Karpas-422 (cell line): ENCODE results near the gene TPRX2. TPM values are rescaled to one million over a fixed set of nuclear protein-coding genes. Genes with fewer than 3 reads are reported as not detected.
A peak's percentile ranks its signal among the peaks of the same experiment; 100 is the strongest.
"Not testable (repeated sequence)": the region's sequence is repeated elsewhere in the genome, so short reads cannot be mapped to it uniquely, and the experiment has no call there.

Source experiments
- DNase-seq: peaks from one replicate; pipeline ENCODE4 v3.0.0-alpha.2; 2015
- H2AFZ ChIP-seq: fragments of 200-600 bp; sonication (generic); 2 replicates; pipeline ENCODE4 v1.6.1; 2014; ENCODE audit warnings: antibody characterized with exemption, low read length, mixed read lengths
- H3K27ac ChIP-seq: fragments of 200-600 bp; sonication (generic); 2 replicates; pipeline ENCODE4 v1.5.1; 2014; ENCODE audit warnings: mild to moderate bottlenecking, low read length, moderate library complexity
- H3K27me3 ChIP-seq: fragments of 200-600 bp; sonication (generic); 2 replicates; pipeline ENCODE4 v1.6.1; 2014; ENCODE audit warnings: low read length, mixed read lengths
- H3K36me3 ChIP-seq: fragments of 200-600 bp; sonication (generic); 2 replicates; pipeline ENCODE4 v1.6.1; 2014; ENCODE audit warnings: low read length, mixed read lengths; ENCODE audit not compliant: insufficient read depth
- H3K4me1 ChIP-seq: fragments of 200-600 bp; sonication (generic); 2 replicates; pipeline ENCODE4 v1.6.1; 2014; ENCODE audit warnings: mild to moderate bottlenecking, low read length, mixed read lengths
- H3K4me2 ChIP-seq: fragments of 200-600 bp; sonication (generic); 2 replicates; pipeline ENCODE4 v1.6.1; 2014; ENCODE audit warnings: low read length, low read depth, mild to moderate bottlenecking; ENCODE audit not compliant: poor library complexity, severe bottlenecking
- H3K4me3 ChIP-seq: fragments of 200-600 bp; sonication (generic); 2 replicates; pipeline ENCODE4 v1.5.1; 2014; ENCODE audit warnings: mild to moderate bottlenecking, antibody characterized with exemption, low read length, mixed read lengths
- H3K79me2 ChIP-seq: fragments of 200-600 bp; sonication (generic); 2 replicates; pipeline ENCODE4 v1.6.1; 2014; ENCODE audit warnings: mild to moderate bottlenecking, low read length, mixed read lengths
- H3K9ac ChIP-seq: fragments of 200-600 bp; sonication (generic); 2 replicates; pipeline ENCODE4 v1.6.0; 2014; ENCODE audit warnings: low read length
- H3K9me2 ChIP-seq: fragments of 200-600 bp; sonication (generic), shearing (Covaris generic); replicated peaks from 2 replicates; pipeline ENCODE4 v1.6.0; 2014; ENCODE audit warnings: mild to moderate bottlenecking, low read length, moderate library complexity; ENCODE audit not compliant: insufficient read depth
- H3K9me3 ChIP-seq: fragments of 300-700, 200-600 bp; sonication (generic); 2 replicates; pipeline ENCODE4 v1.6.1; 2014; ENCODE audit warnings: low read length, mixed read lengths
- H4K20me1 ChIP-seq: fragments of 200-600 bp; sonication (generic); 2 replicates; pipeline ENCODE4 v1.6.1; 2014; ENCODE audit warnings: mild to moderate bottlenecking, antibody characterized with exemption, low read length, low read depth; ENCODE audit not compliant: insufficient read depth
- total RNA-seq: library from RNA; depleted of rRNA; stranded (reverse); fragments of >200 nt; shearing (Covaris generic); gene quantifications from 2 replicates; pipeline ENCODE4 v1.2.3, GENCODE V29; 2014; ENCODE audit warnings: low replicate concordance

The TPRX2 gene
- total RNA-seq, 1 experiment from 2014 or later: not detected

GRCh38 chr19:47879385-47879784 lies 20.4 kb downstream of the TPRX2 start:
- H3K4me3 ChIP-seq, H3K9me2 ChIP-seq, H3K36me3 ChIP-seq, H3K4me2 ChIP-seq, H3K4me1 ChIP-seq, H3K27me3 ChIP-seq, H3K79me2 ChIP-seq, H3K9ac ChIP-seq, H4K20me1 ChIP-seq, H2AFZ ChIP-seq, H3K27ac ChIP-seq, DNase-seq, H3K9me3 ChIP-seq: not testable (repeated sequence)

GRCh38 chr19:47881757-47882156 lies 22.7 kb downstream of the TPRX2 start:
- no peak overlapping the region for H3K4me2 ChIP-seq
- no peaks in the 10 kb centered on the region for H3K9me3 ChIP-seq
- H3K79me2 ChIP-seq: no peaks in the 10 kb centered on the region
- no peak overlapping the region for H3K27ac ChIP-seq
- H2AFZ ChIP-seq: no peak overlapping the region
- H3K36me3 ChIP-seq: no peaks in the 10 kb centered on the region
- H3K9me2 ChIP-seq: no peaks in the 10 kb centered on the region
- H3K9ac ChIP-seq: no peak overlapping the region
- H3K4me1 ChIP-seq: no peaks in the 10 kb centered on the region
- H3K27me3 ChIP-seq: no peaks in the 10 kb centered on the region
- no peaks in the 10 kb centered on the region for H4K20me1 ChIP-seq
- H3K4me3 ChIP-seq: no peak overlapping the region
- DNase-seq: no peak

GRCh38 chr19:47882890-47883289 lies 23.9 kb downstream of the TPRX2 start:
- Histone ChIP-seq H3K36me3 (no peaks in the 10 kb centered on the region), H3K9ac (no peak overlapping the region), H3K4me1 (no peaks in the 10 kb centered on the region), H3K27ac (no peak overlapping the region), H3K4me2 (no peak overlapping the region), H2AFZ (no peak overlapping the region), H3K79me2 (no peaks in the 10 kb centered on the region), H3K9me2 (no peaks in the 10 kb centered on the region), H3K4me3 (no peak overlapping the region), H3K27me3 (no peaks in the 10 kb centered on the region), H3K9me3 (no peaks in the 10 kb centered on the region), H4K20me1 (no peaks in the 10 kb centered on the region)
- DNase-seq: no peak

GRCh38 chr19:47885067-47885463 lies 26.0 kb downstream of the TPRX2 start:
- H3K27ac ChIP-seq: no peak overlapping the region
- H3K9ac ChIP-seq: no peak overlapping the region

GRCh38 chr19:47886010-47886559 lies 27.1 kb downstream of the TPRX2 start, which contains the start of gene SULT2A1:
Gene SULT2A1 (minus strand): TSS chr19:47886315. CDS start chr19:47886257, 58 bp downstream.
- H3K9me3 ChIP-seq: no peaks in the 10 kb centered on the region
- DNase-seq: no peak
- no peaks in the 10 kb centered on the region for H3K27me3 ChIP-seq
- no peak within 1 kb of the TSS for H3K4me3 ChIP-seq
- no peak within 1 kb of the TSS for H3K9ac ChIP-seq
- no peaks in the 10 kb centered on the region for H3K9me2 ChIP-seq
- no peaks in the 10 kb centered on the region for H4K20me1 ChIP-seq
- no peaks in the 10 kb centered on the region for H3K36me3 ChIP-seq
- H3K79me2 ChIP-seq: no peaks in the 10 kb centered on the region
- H2AFZ ChIP-seq: no peak within 1 kb of the TSS
- no peak within 1 kb of the TSS for H3K4me2 ChIP-seq
- no peaks in the 10 kb centered on the region for H3K4me1 ChIP-seq
- H3K27ac ChIP-seq: no peak within 1 kb of the TSS

More at GRCh38 chr19:47885067-47885463, 26.0 kb downstream of the TPRX2 start:
- Histone ChIP-seq H3K9me2 (no peaks in the 10 kb centered on the region), H3K4me2 (no peak overlapping the region), H4K20me1 (no peaks in the 10 kb centered on the region), H3K4me3 (no peak overlapping the region), H3K27me3 (no peaks in the 10 kb centered on the region), H3K36me3 (no peaks in the 10 kb centered on the region), H3K79me2 (no peaks in the 10 kb centered on the region), H2AFZ (no peak overlapping the region), H3K9me3 (no peaks in the 10 kb centered on the region), H3K4me1 (no peaks in the 10 kb centered on the region)
- no peak for DNase-seq

GRCh38 chr19:47890865-47891621 lies 32.0 kb downstream of the TPRX2 start:
- Histone ChIP-seq H3K9me3 (no peaks in the 10 kb centered on the region), H3K9ac (no peak overlapping the region), H2AFZ (no peak overlapping the region), H3K9me2 (no peaks in the 10 kb centered on the region), H3K4me3 (no peak overlapping the region), H3K36me3 (no peaks in the 10 kb centered on the region), H4K20me1 (no peaks in the 10 kb centered on the region), H3K27ac (no peak overlapping the region), H3K4me2 (no peak overlapping the region), H3K79me2 (no peaks in the 10 kb centered on the region), H3K27me3 (no peaks in the 10 kb centered on the region), H3K4me1 (no peaks in the 10 kb centered on the region)
- no peak for DNase-seq

- Histone ChIP-seq H3K4me1 (no peaks in the 10 kb centered on the region), H3K9me2 (no peaks in the 10 kb centered on the region), H3K9me3 (no peaks in the 10 kb centered on the region), H3K27me3 (no peaks in the 10 kb centered on the region), H4K20me1 (no peaks in the 10 kb centered on the region), H3K36me3 (no peaks in the 10 kb centered on the region), H2AFZ (no peak overlapping the region), H3K9ac (no peak overlapping the region), H3K27ac (no peak overlapping the region), H3K4me3 (no peak overlapping the region), H3K4me2 (no peak overlapping the region), H3K79me2 (no peaks in the 10 kb centered on the region)
- no peak for DNase-seq
Measured at GRCh38 chr19:47891622-47891922, 32.5 kb downstream of the TPRX2 start.

GRCh38 chr19:47891923-47892666 lies 33.1 kb downstream of the TPRX2 start:
- Histone ChIP-seq H3K9me3 (no peaks in the 10 kb centered on the region), H2AFZ (no peak overlapping the region), H3K27ac (no peak overlapping the region), H4K20me1 (no peaks in the 10 kb centered on the region), H3K79me2 (no peaks in the 10 kb centered on the region), H3K4me2 (no peak overlapping the region), H3K9ac (no peak overlapping the region), H3K27me3 (no peaks in the 10 kb centered on the region), H3K9me2 (no peaks in the 10 kb centered on the region), H3K36me3 (no peaks in the 10 kb centered on the region), H3K4me1 (no peaks in the 10 kb centered on the region), H3K4me3 (no peak overlapping the region)
- peak; percentile 42 for DNase-seq
